NOMO-1 treated with dmso at 0.1 percent for 144 hours (cell line): Measurements from ENCODE around the gene A4GNT.
"Not testable (repeated sequence)": the region's sequence is repeated elsewhere in the genome, so short reads cannot be mapped to it uniquely, and the experiment has no call there.

ENCODE experiments used
- DNase-seq: peaks from one replicate; lab custom pipeline; 2025; ENCODE audit not compliant: unreplicated experiment; lab: John Stamatoyannopoulos, UW

A4GNT gene

GRCh38 chr3:138119423-138119766, 12.8 kb downstream of the A4GNT start:
- DNase-seq = no peak

GRCh38 chr3:138118612-138119422, 13.4 kb downstream of the A4GNT start:
- DNase-seq = peak; percentile 17

- peak; percentile 30 for DNase-seq
Measured at GRCh38 chr3:138114988-138115971, 16.9 kb downstream of the A4GNT start, which contains the start of gene DZIP1L. Gene DZIP1L (minus strand): TSS chr3:138115608. CDS start chr3:138103971, 11,637 bp downstream.

- DNase-seq = no peak
Measured at GRCh38 chr3:138114431-138114918, 17.7 kb downstream of the A4GNT start.

- DNase-seq = no peak
Measured at GRCh38 chr3:138113326-138113725, 18.9 kb downstream of the A4GNT start.

GRCh38 chr3:138112362-138112761, 19.8 kb downstream of the A4GNT start:
- no peak for DNase-seq

- DNase-seq = no peak
Measured at GRCh38 chr3:138105598-138105997, 26.6 kb downstream of the A4GNT start.

GRCh38 chr3:138103466-138103865, 28.7 kb downstream of the A4GNT start:
- no peak for DNase-seq

- DNase-seq = not testable (repeated sequence)
Measured at GRCh38 chr3:138101351-138101940, 30.7 kb downstream of the A4GNT start.

GRCh38 chr3:138099417-138099816, 32.8 kb downstream of the A4GNT start:
- no peak for DNase-seq

- DNase-seq = no peak
Measured at GRCh38 chr3:138097192-138098172, 34.7 kb downstream of the A4GNT start.

GRCh38 chr3:138093721-138094120, 38.5 kb downstream of the A4GNT start:
- DNase-seq = no peak

GRCh38 chr3:138092023-138092422, 40.2 kb downstream of the A4GNT start:
- no peak for DNase-seq

- DNase-seq = no peak
Measured at GRCh38 chr3:138089091-138089490, 43.1 kb downstream of the A4GNT start.

GRCh38 chr3:138085745-138086144, 46.4 kb downstream of the A4GNT start:
- DNase-seq = not testable (repeated sequence)

GRCh38 chr3:138084196-138084595, 48.0 kb downstream of the A4GNT start:
- no peak for DNase-seq

GRCh38 chr3:138082992-138083386, 49.2 kb downstream of the A4GNT start:
- DNase-seq = peak; percentile 41

GRCh38 chr3:138082085-138082991, 49.9 kb downstream of the A4GNT start:
- DNase-seq = peak; percentile 68
